ENCODE data around the gene GSC2. TPM values are rescaled to one million over a fixed set of nuclear protein-coding genes. Genes with fewer than 3 reads are reported as not detected.

The GSC2 gene
- total and polyA plus RNA-seq, 9 of the 15 experiments (the other 6 are each of a cell fraction or from before 2014, with no cell fraction given): not detected

DNA sequence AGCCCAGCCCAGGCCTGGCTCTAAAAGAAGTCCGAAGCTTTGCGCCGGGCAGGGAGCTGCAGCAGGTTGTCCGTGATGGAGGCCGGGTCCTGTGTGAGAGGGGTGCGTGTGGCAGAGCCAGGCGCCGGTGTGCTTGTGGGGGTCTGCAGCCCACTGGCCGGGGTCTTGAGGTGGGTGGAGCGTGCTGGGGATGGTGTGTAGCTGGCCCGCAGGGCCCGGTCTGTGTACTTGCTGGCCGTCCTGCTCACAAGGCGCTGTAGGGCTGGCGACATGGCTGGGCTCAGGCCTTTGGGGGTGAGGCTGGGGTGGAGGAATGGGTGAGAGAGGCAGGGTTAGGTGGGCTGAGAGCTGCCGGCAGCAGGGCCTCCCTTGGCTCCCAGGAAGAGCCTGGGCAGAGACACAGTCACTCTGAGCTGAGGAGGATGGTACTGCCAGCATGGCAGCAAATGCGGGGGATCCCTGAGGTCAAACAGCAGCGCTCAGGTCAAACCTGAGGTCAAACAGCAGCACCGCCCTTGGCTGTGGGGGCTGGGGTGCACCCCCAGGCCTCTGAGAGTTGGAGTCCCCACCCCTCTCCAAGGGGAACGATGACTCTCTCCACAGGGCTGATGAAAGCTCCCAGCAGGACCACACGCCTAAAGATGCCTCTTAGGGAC lies 15.8 kb downstream of the GSC2 start (continued):
- TF ChIP-seq, protein P1, sequence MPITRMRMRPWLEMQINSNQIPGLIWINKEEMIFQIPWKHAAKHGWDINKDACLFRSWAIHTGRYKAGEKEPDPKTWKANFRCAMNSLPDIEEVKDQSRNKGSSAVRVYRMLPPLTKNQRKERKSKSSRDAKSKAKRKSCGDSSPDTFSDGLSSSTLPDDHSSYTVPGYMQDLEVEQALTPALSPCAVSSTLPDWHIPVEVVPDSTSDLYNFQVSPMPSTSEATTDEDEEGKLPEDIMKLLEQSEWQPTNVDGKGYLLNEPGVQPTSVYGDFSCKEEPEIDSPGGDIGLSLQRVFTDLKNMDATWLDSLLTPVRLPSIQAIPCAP (CRISPR knock-in tag; IDR thresholded peaks at IDR 0.05; ENCODE audit: borderline replicate concordance): no peak
- TF ChIP-seq PURB (CRISPR knock-in tag; IDR thresholded peaks at IDR 0.05; ENCODE audit: low read depth): no peak
- no peak for TF ChIP-seq EP400 (IDR thresholded peaks at IDR 0.05)
- TF ChIP-seq GTF2E2 (tag; IDR thresholded peaks at IDR 0.05): no peak
- TF ChIP-seq SRF (CRISPR knock-in tag; IDR thresholded peaks at IDR 0.05): no peak
- TF ChIP-seq ZNF445 (CRISPR knock-in tag; IDR thresholded peaks at IDR 0.05; ENCODE audit: low read depth): no peak
- no peak for TF ChIP-seq FOXA3 (CRISPR knock-in tag; conservative IDR thresholded peaks at IDR 0.05 in 1 of 2, IDR thresholded peaks at IDR 0.05 in 1 of 2)
- TF ChIP-seq ELF2 (CRISPR knock-in tag; IDR thresholded peaks at IDR 0.05): no peak
- TF ChIP-seq ZC3H4 (CRISPR knock-in tag; IDR thresholded peaks at IDR 0.05; ENCODE audit: borderline replicate concordance): peak; percentile 70; the same call in 1 of the 2 replicates
- no peak for TF ChIP-seq TAF1 (IDR thresholded peaks at IDR 0.05; ENCODE audit: control insufficient read depth, extremely low read depth, insufficient read depth, low read length, severe bottlenecking)
- TF ChIP-seq, protein P2, sequence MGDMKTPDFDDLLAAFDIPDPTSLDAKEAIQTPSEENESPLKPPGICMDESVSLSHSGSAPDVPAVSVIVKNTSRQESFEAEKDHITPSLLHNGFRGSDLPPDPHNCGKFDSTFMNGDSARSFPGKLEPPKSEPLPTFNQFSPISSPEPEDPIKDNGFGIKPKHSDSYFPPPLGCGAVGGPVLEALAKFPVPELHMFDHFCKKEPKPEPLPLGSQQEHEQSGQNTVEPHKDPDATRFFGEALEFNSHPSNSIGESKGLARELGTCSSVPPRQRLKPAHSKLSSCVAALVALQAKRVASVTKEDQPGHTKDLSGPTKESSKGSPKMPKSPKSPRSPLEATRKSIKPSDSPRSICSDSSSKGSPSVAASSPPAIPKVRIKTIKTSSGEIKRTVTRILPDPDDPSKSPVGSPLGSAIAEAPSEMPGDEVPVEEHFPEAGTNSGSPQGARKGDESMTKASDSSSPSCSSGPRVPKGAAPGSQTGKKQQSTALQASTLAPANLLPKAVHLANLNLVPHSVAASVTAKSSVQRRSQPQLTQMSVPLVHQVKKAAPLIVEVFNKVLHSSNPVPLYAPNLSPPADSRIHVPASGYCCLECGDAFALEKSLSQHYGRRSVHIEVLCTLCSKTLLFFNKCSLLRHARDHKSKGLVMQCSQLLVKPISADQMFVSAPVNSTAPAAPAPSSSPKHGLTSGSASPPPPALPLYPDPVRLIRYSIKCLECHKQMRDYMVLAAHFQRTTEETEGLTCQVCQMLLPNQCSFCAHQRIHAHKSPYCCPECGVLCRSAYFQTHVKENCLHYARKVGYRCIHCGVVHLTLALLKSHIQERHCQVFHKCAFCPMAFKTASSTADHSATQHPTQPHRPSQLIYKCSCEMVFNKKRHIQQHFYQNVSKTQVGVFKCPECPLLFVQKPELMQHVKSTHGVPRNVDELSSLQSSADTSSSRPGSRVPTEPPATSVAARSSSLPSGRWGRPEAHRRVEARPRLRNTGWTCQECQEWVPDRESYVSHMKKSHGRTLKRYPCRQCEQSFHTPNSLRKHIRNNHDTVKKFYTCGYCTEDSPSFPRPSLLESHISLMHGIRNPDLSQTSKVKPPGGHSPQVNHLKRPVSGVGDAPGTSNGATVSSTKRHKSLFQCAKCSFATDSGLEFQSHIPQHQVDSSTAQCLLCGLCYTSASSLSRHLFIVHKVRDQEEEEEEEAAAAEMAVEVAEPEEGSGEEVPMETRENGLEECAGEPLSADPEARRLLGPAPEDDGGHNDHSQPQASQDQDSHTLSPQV (IDR thresholded peaks at IDR 0.05): no peak
- TF ChIP-seq IRF2 (CRISPR knock-in tag; IDR thresholded peaks at IDR 0.05): peak; percentile 42; the same call in 1 of the 2 replicates
- 0 out of 2 replicates have a peak, but pooled peaks have one; percentile 16 for TF ChIP-seq SUPT5H (IDR thresholded peaks at IDR 0.05)
- no peak for TF ChIP-seq NCOA4 (IDR thresholded peaks at IDR 0.05; ENCODE audit: partially characterized antibody)

Data from K562 (cell line).